ENCODE measurements around the gene BICRA. TPM values are rescaled to one million over a fixed set of nuclear protein-coding genes. Genes with fewer than 3 reads are reported as not detected.

Gene BICRA
- total and polyA plus RNA-seq, 9 of the 15 experiments (the other 6 are each of a cell fraction or from before 2014, with no cell fraction given) = 0.01 to 8.8 (median 1.2) TPM

GRCh38 chr19:47651691-47652090, 42.8 kb downstream of the BICRA start:
- Histone ChIP-seq H3K79me2 (ENCODE audit: control insufficient read depth, insufficient read depth, low read length) (peaks cover 31% of the 10 kb centered on the region), H3K27ac (ENCODE audit: extremely low read depth, low read depth, low read length) (no peak overlapping the region), H3K4me2 (ENCODE audit: insufficient read depth, low read length) (no peak overlapping the region), H3K4me3 (no peak overlapping the region), H3K9me3 (replicated peaks; ENCODE audit: control insufficient read depth, insufficient read depth, low read depth, low read length) (no peaks in the 10 kb centered on the region; the same call in 1 of the 2 replicates), H4K20me1 (replicated peaks; ENCODE audit: control insufficient read depth, insufficient read depth, low read length) (no peaks in the 10 kb centered on the region; the same call in 1 of the 2 replicates), H3K36me3 (ENCODE audit: control insufficient read depth, insufficient read depth, low read length) (peaks cover 5% of the 10 kb centered on the region; the same call in 2 of the 3 replicates), H3K9me1 (ENCODE audit: control insufficient read depth, insufficient read depth, low read length) (no peaks in the 10 kb centered on the region), H3K4me1 (replicated peaks in 1 of 2; ENCODE audit: control insufficient read depth in 2 of 2, insufficient read depth in 2 of 2, low read length in 2 of 2) (peaks cover 9 to 28% of the 10 kb centered on the region in 2 experiments; a peak in 4 of 5 replicates), H3K27me3 (ENCODE audit: control insufficient read depth in 2 of 2, insufficient read depth in 2 of 2, low read length in 2 of 2) (no peaks in the 10 kb centered on the region), H2AFZ (ENCODE audit: low read depth, low read length) (no peak overlapping the region), H3K9ac (ENCODE audit: insufficient read depth in 1 of 2, low read depth in 2 of 2, low read length in 2 of 2) (peak overlapping the region in 1 of 2 experiments; percentile 59; a peak in 1 of 4 replicates)
- intact Hi-C loops (cut with micrococcal nuclease) (no loop called here), in situ Hi-C loops (cut with MboI) (no loop called here)
- POLR2A ChIA-PET = interaction anchor here (1.3 kb wide), 1 partner anchor 13 kb away, joined by 3 read pairs; no protein-coding TSS in a partner anchor
- no peak for DNase-seq (ENCODE audit: extremely low read depth in 1 of 4, low spot score in 3 of 4)
- BruUV-seq (replicated peaks) = no TSS peak
- CTCF ChIA-PET (ENCODE audit: low intra/inter-chr PET ratio) = no interaction called here
- ATAC-seq = no peak
- 76% methylated on average over 9 of the region's 9 CpGs for WGBS (ENCODE audit: insufficient coverage, low coverage, missing lambda C conversion rate)
- no peak for FAIRE-seq
- TF ChIP-seq NONO (IDR thresholded peaks at IDR 0.05; ENCODE audit: low read depth in 2 of 2, low read length in 1 of 2) (no peak), ELF2 (CRISPR knock-in tag; IDR thresholded peaks at IDR 0.05) (no peak), ETS1 (conservative IDR thresholded peaks at IDR 0.05; ENCODE audit: control insufficient read depth, low read depth, low read length) (no peak), POLR3G (IDR thresholded peaks at IDR 0.05; ENCODE audit: extremely low read depth, insufficient read length, insufficient replicate concordance) (no peak), E2F6 (IDR thresholded peaks at IDR 0.05; ENCODE audit: borderline replicate concordance in 1 of 2, extremely low read depth in 1 of 2, insufficient read depth in 1 of 2, insufficient read length in 1 of 2, low read depth in 1 of 2, low read length in 1 of 2, poor library complexity in 1 of 2, severe bottlenecking in 1 of 2) (no peak), CTCFL (IDR thresholded peaks at IDR 0.05; ENCODE audit: borderline replicate concordance, insufficient read depth, low read depth, low read length, poor library complexity, severe bottlenecking) (no peak)

Data from K562 (cell line).